Measurements from ENCODE around the gene TNMD.

TNMD gene

GRCh38 chrX:100625985-100626491, 41.3 kb downstream of the TNMD start:
- H3K36me3 Mint-ChIP-seq, result no peaks in the 10 kb centered on the region
- peaks cover 8% of the 10 kb centered on the region for H3K4me1 Mint-ChIP-seq
- peak; percentile 83 for ATAC-seq
- H3K4me3 Mint-ChIP-seq, result no peak overlapping the region
- H3K27me3 Mint-ChIP-seq, result no peaks in the 10 kb centered on the region
- no peak overlapping the region for H3K27ac Mint-ChIP-seq
- H3K9me3 Mint-ChIP-seq, result no peaks in the 10 kb centered on the region

GRCh38 chrX:100635040-100635439, 50.3 kb downstream of the TNMD start:
- Mint-ChIP-seq H3K27ac (no peak overlapping the region), H3K4me3 (no peak overlapping the region), H3K27me3 (peaks cover 25% of the 10 kb centered on the region), H3K9me3 (no peaks in the 10 kb centered on the region), H3K36me3 (no peaks in the 10 kb centered on the region), H3K4me1 (peaks cover 10% of the 10 kb centered on the region)
- ATAC-seq, result no peak

- Mint-ChIP-seq H3K27ac (no peak overlapping the region), H3K36me3 (no peaks in the 10 kb centered on the region), H3K4me3 (no peak overlapping the region), H3K9me3 (no peaks in the 10 kb centered on the region), H3K4me1 (peaks cover 10% of the 10 kb centered on the region), H3K27me3 (peaks cover 34% of the 10 kb centered on the region)
- no peak for ATAC-seq
Measured at GRCh38 chrX:100635989-100636320, 51.2 kb downstream of the TNMD start.

GRCh38 chrX:100636321-100636991, 51.7 kb downstream of the TNMD start, which contains the start of gene TSPAN6:
Gene TSPAN6, minus strand, starts transcription at chrX:100636806. Its CDS starts 112 bp downstream, at chrX:100636694.
- peak within 1 kb of the TSS; percentile 87 for H3K4me3 Mint-ChIP-seq
- no peaks in the 10 kb centered on the region for H3K9me3 Mint-ChIP-seq
- peaks cover 39% of the 10 kb centered on the region for H3K27me3 Mint-ChIP-seq
- peaks cover 10% of the 10 kb centered on the region for H3K4me1 Mint-ChIP-seq
- H3K27ac Mint-ChIP-seq, result no peak within 1 kb of the TSS
- peak; percentile 70 for ATAC-seq
- H3K36me3 Mint-ChIP-seq, result no peaks in the 10 kb centered on the region

- Mint-ChIP-seq H3K4me1 (peaks cover 6% of the 10 kb centered on the region), H3K27ac (no peak overlapping the region), H3K9me3 (no peaks in the 10 kb centered on the region), H3K27me3 (peaks cover 63% of the 10 kb centered on the region), H3K4me3 (no peak overlapping the region), H3K36me3 (no peaks in the 10 kb centered on the region)
- no peak for ATAC-seq
Measured at GRCh38 chrX:100642290-100642689, 57.6 kb downstream of the TNMD start.

- Mint-ChIP-seq H3K36me3 (no peaks in the 10 kb centered on the region), H3K9me3 (no peaks in the 10 kb centered on the region), H3K4me3 (no peak overlapping the region), H3K27me3 (peaks cover 63% of the 10 kb centered on the region), H3K4me1 (peaks cover 6% of the 10 kb centered on the region), H3K27ac (no peak overlapping the region)
- no peak for ATAC-seq
Measured at GRCh38 chrX:100643212-100643611, 58.5 kb downstream of the TNMD start.

GRCh38 chrX:100643956-100644860, 59.5 kb downstream of the TNMD start, which contains the start of gene SRPX2:
Gene SRPX2, plus strand, starts transcription at chrX:100644199. Its CDS starts 2,124 bp downstream, at chrX:100646323.
- Mint-ChIP-seq H3K4me3 (no peak within 1 kb of the TSS), H3K27me3 (peaks cover 61% of the 10 kb centered on the region), H3K27ac (no peak within 1 kb of the TSS), H3K4me1 (peaks cover 6% of the 10 kb centered on the region), H3K36me3 (no peaks in the 10 kb centered on the region), H3K9me3 (no peaks in the 10 kb centered on the region)
- ATAC-seq, result no peak

GRCh38 chrX:100645106-100645505, 60.4 kb downstream of the TNMD start:
- peaks cover 52% of the 10 kb centered on the region for H3K27me3 Mint-ChIP-seq
- H3K36me3 Mint-ChIP-seq, result no peaks in the 10 kb centered on the region
- no peak overlapping the region for H3K27ac Mint-ChIP-seq
- peaks cover 6% of the 10 kb centered on the region for H3K4me1 Mint-ChIP-seq
- no peak overlapping the region for H3K4me3 Mint-ChIP-seq
- no peak for ATAC-seq
- no peaks in the 10 kb centered on the region for H3K9me3 Mint-ChIP-seq

- ATAC-seq, result no peak
- peaks cover 39% of the 10 kb centered on the region for H3K27me3 Mint-ChIP-seq
Measured at GRCh38 chrX:100647095-100647494, 62.4 kb downstream of the TNMD start.

GRCh38 chrX:100647739-100648138, 63.0 kb downstream of the TNMD start:
- peaks cover 33% of the 10 kb centered on the region for H3K27me3 Mint-ChIP-seq

More at GRCh38 chrX:100647095-100647494, 62.4 kb downstream of the TNMD start:
- no peak overlapping the region for H3K27ac Mint-ChIP-seq
- no peaks in the 10 kb centered on the region for H3K9me3 Mint-ChIP-seq
- peaks cover 11% of the 10 kb centered on the region for H3K4me1 Mint-ChIP-seq
- no peaks in the 10 kb centered on the region for H3K36me3 Mint-ChIP-seq
- H3K4me3 Mint-ChIP-seq, result no peak overlapping the region

GRCh38 chrX:100648458-100649417, 64.0 kb downstream of the TNMD start:
- H3K27me3 Mint-ChIP-seq, result peaks cover 23% of the 10 kb centered on the region

More at GRCh38 chrX:100647739-100648138, 63.0 kb downstream of the TNMD start:
- Mint-ChIP-seq H3K4me3 (no peak overlapping the region), H3K4me1 (peaks cover 11% of the 10 kb centered on the region), H3K36me3 (no peaks in the 10 kb centered on the region), H3K27ac (no peak overlapping the region), H3K9me3 (no peaks in the 10 kb centered on the region)
- ATAC-seq, result no peak

More at GRCh38 chrX:100648458-100649417, 64.0 kb downstream of the TNMD start:
- Mint-ChIP-seq H3K27ac (no peak overlapping the region), H3K36me3 (no peaks in the 10 kb centered on the region), H3K4me3 (no peak overlapping the region), H3K9me3 (no peaks in the 10 kb centered on the region), H3K4me1 (peaks cover 11% of the 10 kb centered on the region)
- ATAC-seq, result no peak

Data from stimulated activated memory B cell treated with anti-CD40 and anti-IgM and Interleukin-4, amounts not matched to agents 10 μg/mL and 1 μg/mL and 100 μg/mL, for 72 hours (primary cell).